Gastrocnemius medialis (tissue), 4 donors: ENCODE measurements around the gene SEMA3A.
A peak's percentile ranks its signal among the peaks of the same experiment; 100 is the strongest.

Source experiments
- POLR2A ChIP-seq, 2 donors: fragments of 450-650 bp; IDR thresholded peaks; one replicate each; pipeline ENCODE4 v1.6.1; 2017; ENCODE audit warnings: antibody characterized with exemption in 2 of 2, mild to moderate bottlenecking in 2 of 2, moderate library complexity in 2 of 2
- TF ChIP-seq, protein P1 (sequence below), 5 experiments: fragments of 450-650 bp in 3 of 5; fragments of 200-600 bp in 2 of 5; sonication (generic) in 2 of 5; IDR thresholded peaks in 4 of 5; conservative IDR thresholded peaks in 1 of 5; 1 replicate in 4 of 5; 2 replicates in 1 of 5; pipeline ENCODE4 v1.5.1; 2016 to 2019; ENCODE audit warnings: antibody characterized with exemption in 5 of 5, mild to moderate bottlenecking in 3 of 5, moderate library complexity in 3 of 5

DNA sequence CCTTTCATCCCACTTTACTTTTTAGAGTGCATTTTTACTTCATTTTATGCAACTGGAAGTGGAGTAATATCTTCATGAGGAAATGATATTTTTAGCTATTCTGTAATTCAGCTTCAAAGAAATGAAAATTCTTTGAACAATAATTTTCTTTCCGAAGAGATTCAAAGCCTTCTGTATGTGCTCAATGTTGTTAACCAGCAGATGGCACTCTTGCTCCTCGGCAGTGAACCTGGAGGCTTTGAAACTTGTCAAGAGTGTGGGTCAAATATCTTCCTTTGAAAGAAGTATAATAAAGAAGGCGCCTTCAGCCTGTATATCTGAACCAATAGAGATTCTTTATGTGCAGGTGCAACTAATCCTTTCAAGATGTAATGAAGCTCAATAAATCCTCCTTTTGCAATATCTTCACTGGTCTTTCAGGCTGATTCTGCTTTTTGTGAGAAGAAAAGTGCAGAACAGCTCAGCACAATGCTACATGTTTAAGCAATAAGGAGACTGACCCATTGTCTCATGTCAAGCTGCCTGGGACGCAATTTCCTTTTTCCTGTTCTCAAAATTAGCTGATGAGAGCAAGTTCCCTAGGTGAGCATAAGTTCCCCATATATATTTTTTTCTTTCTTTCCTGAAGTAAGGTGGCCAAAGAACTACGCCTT lies 258.4 kb downstream of the SEMA3A start:
- TF ChIP-seq, protein P1, sequence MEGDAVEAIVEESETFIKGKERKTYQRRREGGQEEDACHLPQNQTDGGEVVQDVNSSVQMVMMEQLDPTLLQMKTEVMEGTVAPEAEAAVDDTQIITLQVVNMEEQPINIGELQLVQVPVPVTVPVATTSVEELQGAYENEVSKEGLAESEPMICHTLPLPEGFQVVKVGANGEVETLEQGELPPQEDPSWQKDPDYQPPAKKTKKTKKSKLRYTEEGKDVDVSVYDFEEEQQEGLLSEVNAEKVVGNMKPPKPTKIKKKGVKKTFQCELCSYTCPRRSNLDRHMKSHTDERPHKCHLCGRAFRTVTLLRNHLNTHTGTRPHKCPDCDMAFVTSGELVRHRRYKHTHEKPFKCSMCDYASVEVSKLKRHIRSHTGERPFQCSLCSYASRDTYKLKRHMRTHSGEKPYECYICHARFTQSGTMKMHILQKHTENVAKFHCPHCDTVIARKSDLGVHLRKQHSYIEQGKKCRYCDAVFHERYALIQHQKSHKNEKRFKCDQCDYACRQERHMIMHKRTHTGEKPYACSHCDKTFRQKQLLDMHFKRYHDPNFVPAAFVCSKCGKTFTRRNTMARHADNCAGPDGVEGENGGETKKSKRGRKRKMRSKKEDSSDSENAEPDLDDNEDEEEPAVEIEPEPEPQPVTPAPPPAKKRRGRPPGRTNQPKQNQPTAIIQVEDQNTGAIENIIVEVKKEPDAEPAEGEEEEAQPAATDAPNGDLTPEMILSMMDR (IDR thresholded peaks at IDR 0.05 in 4 of 5, conservative IDR thresholded peaks at IDR 0.05 in 1 of 5), result peak in 4 of 5 experiments; percentile 35 to 70 (median 53)
- no peak for TF ChIP-seq POLR2A (IDR thresholded peaks at IDR 0.05)
